MCF 10A (cell line): Measurements from ENCODE around the gene PALD1. TPM values are rescaled to one million over a fixed set of nuclear protein-coding genes. Genes with fewer than 3 reads are reported as not detected.

Experiments used
- BruUV-seq: library from RNA; stranded (reverse); fragments of 400-500 nt; replicated peaks from 2 replicates; lab custom pipeline; 2021; lab: Mats Ljungman, UMichigan
- CTCF ChIA-PET: fragments of 300-600 bp; sonication (Branson Sonifier 250); formaldehyde crosslinking; extraction: SDS; loops from one replicate; lab custom pipeline; 2021; ENCODE audit warnings: antibody characterized with exemption, inconsistent platforms; lab: Yijun Ruan, JAX
- POLR2A ChIA-PET: fragments of 300-600, 350-650 bp; sonication (Branson Sonifier 250); formaldehyde crosslinking; extraction: SDS; loops from one replicate; lab custom pipeline; 2020; ENCODE audit warnings: antibody characterized with exemption, inconsistent platforms; lab: Yijun Ruan, JAX
- DNase-seq: peaks from one replicate; pipeline ENCODE4 v3.0.0-alpha.2; 2018; ENCODE audit not compliant: unreplicated experiment
- H3K27ac Mint-ChIP-seq: one replicate; pipeline ENCODE4 v1.8.0; 2022; ENCODE audit warnings: mild to moderate bottlenecking, low read depth, mixed read lengths; ENCODE audit not compliant: unreplicated experiment
- H3K27me3 Mint-ChIP-seq: one replicate; pipeline ENCODE4 v1.8.0; 2022; ENCODE audit warnings: mixed read lengths; ENCODE audit not compliant: insufficient read depth, unreplicated experiment
- H3K36me3 Mint-ChIP-seq: one replicate; pipeline ENCODE4 v1.8.0; 2022; ENCODE audit warnings: mild to moderate bottlenecking, moderate library complexity, mixed read lengths; ENCODE audit not compliant: insufficient read depth, unreplicated experiment
- H3K4me1 Mint-ChIP-seq: one replicate; pipeline ENCODE4 v1.8.0; 2022; ENCODE audit warnings: mixed read lengths; ENCODE audit not compliant: insufficient read depth, unreplicated experiment
- H3K4me3 Mint-ChIP-seq: one replicate; pipeline ENCODE4 v1.8.0; 2022; ENCODE audit warnings: mild to moderate bottlenecking, moderate library complexity, mixed read lengths; ENCODE audit not compliant: unreplicated experiment
- H3K9me3 Mint-ChIP-seq: one replicate; pipeline ENCODE4 v1.8.0; 2022; ENCODE audit warnings: mixed read lengths; ENCODE audit not compliant: unreplicated experiment
- intact Hi-C: fragments of 100-400 bp; cut with micrococcal nuclease; formaldehyde crosslinking; loops from 2 replicates; pipeline ENCODE4 v1.14.1; 2022
- total RNA-seq: library from RNA; stranded (reverse); gene quantifications from 2 replicates; pipeline ENCODE4 v1.2.3, GENCODE V29; 2022
- TF ChIP-seq, protein P1 (sequence below): fragments of 200-600 bp; IDR thresholded peaks from one replicate; pipeline ENCODE4 v1.8.0; 2022; ENCODE audit warnings: antibody characterized with exemption, mild to moderate bottlenecking; ENCODE audit not compliant: unreplicated experiment

The PALD1 gene
- total RNA-seq, 1 experiment from 2014 or later = 0.12 TPM

DNA sequence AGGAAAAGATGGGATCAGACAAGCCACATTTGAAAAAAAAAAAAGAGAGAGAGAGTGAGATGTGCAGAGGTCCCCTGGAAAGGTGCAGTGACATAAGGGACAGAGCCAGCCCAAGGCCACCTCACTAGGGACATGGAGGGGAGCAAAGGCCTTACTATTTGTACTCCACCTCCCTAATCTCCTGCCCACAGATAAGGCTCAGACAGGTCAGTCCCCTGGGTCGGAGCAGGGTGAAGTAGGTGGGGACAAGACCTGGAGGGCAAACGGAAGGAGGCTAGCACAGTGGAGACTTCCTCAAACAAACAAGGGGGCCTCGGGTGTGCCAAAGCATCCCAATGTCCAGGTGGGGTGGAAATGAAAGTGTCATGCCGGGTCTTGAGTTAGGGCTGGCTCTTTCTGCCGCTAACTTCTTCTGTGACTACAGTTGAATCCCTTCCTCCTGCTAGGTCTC lies 117.0 kb downstream of the PALD1 start:
- no peaks in the 10 kb centered on the region for H3K9me3 Mint-ChIP-seq
- no TSS peak for BruUV-seq
- no peak overlapping the region for H3K27ac Mint-ChIP-seq
- no peak overlapping the region for H3K4me3 Mint-ChIP-seq
- TF ChIP-seq, protein P1, sequence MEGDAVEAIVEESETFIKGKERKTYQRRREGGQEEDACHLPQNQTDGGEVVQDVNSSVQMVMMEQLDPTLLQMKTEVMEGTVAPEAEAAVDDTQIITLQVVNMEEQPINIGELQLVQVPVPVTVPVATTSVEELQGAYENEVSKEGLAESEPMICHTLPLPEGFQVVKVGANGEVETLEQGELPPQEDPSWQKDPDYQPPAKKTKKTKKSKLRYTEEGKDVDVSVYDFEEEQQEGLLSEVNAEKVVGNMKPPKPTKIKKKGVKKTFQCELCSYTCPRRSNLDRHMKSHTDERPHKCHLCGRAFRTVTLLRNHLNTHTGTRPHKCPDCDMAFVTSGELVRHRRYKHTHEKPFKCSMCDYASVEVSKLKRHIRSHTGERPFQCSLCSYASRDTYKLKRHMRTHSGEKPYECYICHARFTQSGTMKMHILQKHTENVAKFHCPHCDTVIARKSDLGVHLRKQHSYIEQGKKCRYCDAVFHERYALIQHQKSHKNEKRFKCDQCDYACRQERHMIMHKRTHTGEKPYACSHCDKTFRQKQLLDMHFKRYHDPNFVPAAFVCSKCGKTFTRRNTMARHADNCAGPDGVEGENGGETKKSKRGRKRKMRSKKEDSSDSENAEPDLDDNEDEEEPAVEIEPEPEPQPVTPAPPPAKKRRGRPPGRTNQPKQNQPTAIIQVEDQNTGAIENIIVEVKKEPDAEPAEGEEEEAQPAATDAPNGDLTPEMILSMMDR = no peak
- H3K4me1 Mint-ChIP-seq = no peaks in the 10 kb centered on the region
- no peaks in the 10 kb centered on the region for H3K27me3 Mint-ChIP-seq
- no peaks in the 10 kb centered on the region for H3K36me3 Mint-ChIP-seq
- POLR2A ChIA-PET = no interaction called here
- CTCF ChIA-PET = interaction anchor here (1.3 kb wide), 1 partner anchor 135 kb away, joined by 5 read pairs; no protein-coding TSS in a partner anchor
- DNase-seq = no peak
- intact Hi-C loops = no loop called here

- POLR2A ChIA-PET = no interaction called here
- H3K9me3 Mint-ChIP-seq = no peaks in the 10 kb centered on the region
- no peak overlapping the region for H3K4me3 Mint-ChIP-seq
- no peaks in the 10 kb centered on the region for H3K27me3 Mint-ChIP-seq
- DNase-seq = no peak
- H3K4me1 Mint-ChIP-seq = no peaks in the 10 kb centered on the region
- CTCF ChIA-PET = no interaction called here
- TF ChIP-seq, protein P1 = no peak
- no peak overlapping the region for H3K27ac Mint-ChIP-seq
- intact Hi-C loops = no loop called here
- BruUV-seq = no TSS peak
- H3K36me3 Mint-ChIP-seq = no peaks in the 10 kb centered on the region
These were observed 117.7 kb downstream of the PALD1 start for GRCh38 chr10:70596110-70596798.

DNA sequence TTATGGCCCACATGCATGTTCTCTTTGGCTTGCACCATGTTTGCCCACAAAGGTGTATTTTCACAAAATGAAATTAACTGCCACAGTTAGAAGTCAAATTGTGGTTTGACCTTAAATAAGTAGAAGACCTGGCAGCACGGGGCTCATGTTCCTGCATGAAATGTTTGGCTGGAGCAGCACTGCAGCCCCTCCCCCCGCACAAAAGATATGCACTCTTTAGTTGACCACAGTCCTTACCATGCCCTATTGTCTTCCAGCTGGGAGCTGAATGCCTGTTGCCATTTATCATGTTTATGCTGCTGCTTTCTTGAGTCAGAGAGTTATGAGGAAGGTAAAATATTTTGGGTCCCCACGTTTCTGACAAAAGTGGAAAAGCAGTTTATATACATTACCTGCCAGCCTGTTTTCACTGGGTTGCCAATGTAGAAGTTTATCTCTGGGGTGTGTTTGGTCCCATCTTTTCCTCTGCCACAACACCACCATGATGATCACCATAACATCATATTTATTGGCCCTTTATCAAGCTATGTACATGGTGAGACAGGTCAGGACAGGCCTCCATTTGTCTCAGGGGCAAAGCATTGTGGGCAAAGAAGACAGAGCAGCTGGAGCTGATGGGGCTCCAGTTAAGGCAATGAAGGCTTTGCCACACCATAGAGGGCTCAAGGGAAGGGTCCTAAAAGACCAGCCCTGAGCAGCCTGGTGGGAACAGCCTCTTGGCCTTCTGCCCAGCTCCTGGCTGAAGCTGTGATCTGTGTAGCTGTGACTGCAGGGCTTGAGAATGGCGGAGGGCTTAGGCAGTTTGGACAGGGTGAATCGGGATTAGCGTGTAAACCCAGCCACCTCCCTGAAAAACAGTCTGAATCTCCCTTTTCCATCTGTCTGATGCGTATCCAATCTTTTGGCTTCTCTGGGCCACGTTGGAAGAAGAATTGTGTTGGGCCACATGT lies 118.6 kb downstream of the PALD1 start:
- intact Hi-C loops = no loop called here
- Mint-ChIP-seq H3K4me3 (no peak overlapping the region), H3K27ac (no peak overlapping the region), H3K36me3 (no peaks in the 10 kb centered on the region), H3K9me3 (no peaks in the 10 kb centered on the region), H3K4me1 (no peaks in the 10 kb centered on the region), H3K27me3 (no peaks in the 10 kb centered on the region)
- CTCF ChIA-PET = interaction anchor here (0.6 kb wide), 2 partner anchors 11 to 162 kb away, joined by 3 to 8 read pairs; no protein-coding TSS in a partner anchor
- POLR2A ChIA-PET = no interaction called here
- DNase-seq = peak; percentile 18
- no TSS peak for BruUV-seq
- TF ChIP-seq, protein P1 = no peak
